IMR-90 (cell line): Measurements from ENCODE around the gene DIP2C. TPM values are rescaled to one million over a fixed set of nuclear protein-coding genes. Genes with fewer than 3 reads are reported as not detected.

Experiments used
- ATAC-seq: fragments of 200-7000 bp; cut with Tn5 transposase; 2 replicates; pipeline ENCODE4 v1.9.1; 2020; ENCODE audit warnings: low read depth, mild to moderate bottlenecking, moderate library complexity
- BruUV-seq: library from RNA; stranded (reverse); fragments of 400-500 nt; replicated peaks from 2 replicates; lab custom pipeline; 2021; lab: Mats Ljungman, UMichigan
- CTCF ChIA-PET: fragments of 300-600 bp; formaldehyde crosslinking; extraction: SDS; loops from one replicate; lab custom pipeline; 2021; ENCODE audit warnings: antibody characterized with exemption; lab: Yijun Ruan, JAX
- POLR2A ChIA-PET: fragments of 300-600 bp; sonication (Branson Sonifier 250); formaldehyde crosslinking; loops from one replicate; lab custom pipeline; 2022; ENCODE audit warnings: antibody characterized with exemption; ENCODE audit not compliant: unreplicated experiment; lab: Charles Lee
- DNase-seq: peaks from one replicate; pipeline ENCODE4 v3.0.0; 2013
- H2AFZ ChIP-seq: replicated peaks from 2 replicates; pipeline ENCODE3; 2013; ENCODE audit warnings: low read length, mild to moderate bottlenecking; ENCODE audit not compliant: poor library complexity
- H2AK5ac ChIP-seq: 2 replicates; pipeline ENCODE4 v1.6.1; 2013; ENCODE audit warnings: low read depth, low read length, inconsistent platforms
- H2AK9ac ChIP-seq: replicated peaks from 2 replicates; pipeline ENCODE3; 2013; ENCODE audit warnings: mild to moderate bottlenecking, low read depth, low read length, moderate library complexity; ENCODE audit not compliant: poor library complexity
- H2BK120ac ChIP-seq: 2 replicates; pipeline ENCODE4 v1.6.1; 2013; ENCODE audit warnings: low read depth, low read length, inconsistent platforms
- H2BK15ac ChIP-seq: 3 replicates; pipeline ENCODE4 v1.6.1; 2013; ENCODE audit warnings: low read depth, low read length, inconsistent platforms
- H2BK20ac ChIP-seq: 2 replicates; pipeline ENCODE4 v1.6.1; 2013; ENCODE audit warnings: low read depth, mild to moderate bottlenecking, inconsistent platforms, low read length, moderate library complexity
- H2BK5ac ChIP-seq: 2 replicates; pipeline ENCODE4 v1.6.1; 2013; ENCODE audit warnings: mild to moderate bottlenecking, low read depth, low read length, inconsistent platforms; ENCODE audit not compliant: poor library complexity, severe bottlenecking
- H3K14ac ChIP-seq: replicated peaks from 2 replicates; pipeline ENCODE4 v1.6.1; 2013; ENCODE audit warnings: low read depth, low read length, inconsistent platforms
- H3K18ac ChIP-seq: 2 replicates; pipeline ENCODE4 v1.6.1; 2013; ENCODE audit warnings: low read depth, low read length, control low read depth
- H3K23ac ChIP-seq: 2 replicates; pipeline ENCODE4 v1.6.1; 2013; ENCODE audit warnings: low read depth, low read length, inconsistent platforms
- H3K27ac ChIP-seq: 2 replicates; pipeline ENCODE4 v1.5.1; 2013; ENCODE audit warnings: mild to moderate bottlenecking, control low read depth, low read length; ENCODE audit not compliant: insufficient read depth
- H3K27me3 ChIP-seq: 2 replicates; pipeline ENCODE4 v1.6.1; 2013; ENCODE audit warnings: low read length; ENCODE audit not compliant: control insufficient read depth, insufficient read depth
- H3K36me3 ChIP-seq: 2 replicates; pipeline ENCODE4 v1.6.1; 2013; ENCODE audit warnings: low read length, mixed read lengths; ENCODE audit not compliant: control insufficient read depth, insufficient read depth
- H3K4ac ChIP-seq: 2 replicates; pipeline ENCODE4 v1.6.1; 2013; ENCODE audit warnings: low read depth, low read length, inconsistent platforms
- H3K4me1 ChIP-seq: 2 replicates; pipeline ENCODE4 v1.6.1; 2013; ENCODE audit warnings: low read length, mixed read lengths; ENCODE audit not compliant: control insufficient read depth, insufficient read depth
- H3K4me2 ChIP-seq: 2 replicates; pipeline ENCODE4 v1.6.1; 2013; ENCODE audit warnings: low read depth, mild to moderate bottlenecking, control low read depth, low read length, moderate library complexity
- H3K4me3 ChIP-seq: 2 replicates; pipeline ENCODE4 v1.5.1; 2013; ENCODE audit warnings: low read depth, mild to moderate bottlenecking, control low read depth, low read length, moderate library complexity; ENCODE audit not compliant: insufficient read depth
- H3K56ac ChIP-seq: 2 replicates; pipeline ENCODE4 v1.6.1; 2013; ENCODE audit warnings: low read length, inconsistent platforms; ENCODE audit not compliant: insufficient read depth; ENCODE audit errors: extremely low read depth
- H3K79me1 ChIP-seq, 2 experiments: 2 replicates each; pipeline ENCODE4 v1.6.1; 2013; ENCODE audit warnings: low read length in 2 of 2, inconsistent platforms in 1 of 2, low read depth in 1 of 2
- H3K9ac ChIP-seq: 2 replicates; pipeline ENCODE4 v1.6.1; 2013; ENCODE audit warnings: low read depth, low read length, control low read depth
- H3K9me1 ChIP-seq: 2 replicates; pipeline ENCODE4 v1.6.1; 2013; ENCODE audit warnings: low read length, inconsistent platforms; ENCODE audit not compliant: insufficient read depth
- H3K9me3 ChIP-seq: 2 replicates; pipeline ENCODE4 v1.6.1; 2013; ENCODE audit warnings: low read length; ENCODE audit not compliant: control insufficient read depth, insufficient read depth
- H4K20me1 ChIP-seq: 2 replicates; pipeline ENCODE4 v1.6.1; 2013; ENCODE audit warnings: low read length, inconsistent platforms; ENCODE audit not compliant: insufficient read depth
- H4K5ac ChIP-seq: 2 replicates; pipeline ENCODE4 v1.6.1; 2013; ENCODE audit warnings: mild to moderate bottlenecking, low read depth, low read length, control low read depth
- H4K8ac ChIP-seq, 2 experiments: 2 replicates each; pipeline ENCODE4 v1.6.1; 2013; ENCODE audit warnings: low read depth in 2 of 2, low read length in 2 of 2, control low read depth in 1 of 2, inconsistent platforms in 1 of 2
- H4K91ac ChIP-seq: 2 replicates; pipeline ENCODE4 v1.6.1; 2013; ENCODE audit warnings: low read depth, low read length, inconsistent platforms; ENCODE audit not compliant: insufficient read depth
- BHLHE40 ChIP-seq: fragments of 150-350 bp; IDR thresholded peaks from 2 replicates; pipeline ENCODE4 v1.6.1; 2016; ENCODE audit warnings: mild to moderate bottlenecking, low read depth, low read length
- FOS ChIP-seq: fragments of 150-350 bp; IDR thresholded peaks from 2 replicates; pipeline ENCODE4 v1.6.1; 2016; ENCODE audit warnings: low read depth, low read length
- NFE2L2 ChIP-seq: fragments of 150-350 bp; IDR thresholded peaks from 2 replicates; pipeline ENCODE4 v1.6.1; 2016; ENCODE audit warnings: low read depth, mild to moderate bottlenecking, low read length
- SMC3 ChIP-seq: fragments of 150-350 bp; IDR thresholded peaks from 2 replicates; pipeline ENCODE4 v1.6.1; 2016; ENCODE audit warnings: low read depth, mild to moderate bottlenecking, antibody characterized with exemption, low read length, moderate library complexity
- WGBS, 2 experiments: methylation state at CpG; one replicate each; pipeline versions ENCODE4 v1.1.5 to v1.1.7; 2013; ENCODE audit warnings: missing lambda C conversion rate in 2 of 2; ENCODE audit not compliant: insufficient read length in 1 of 2; ENCODE audit errors: extremely low coverage in 2 of 2; 5-methylcytosine and 5-hydroxymethylcytosine counted together
- dilution Hi-C: fragments of 300-500 bp; cut with HindIII; formaldehyde crosslinking; loops from one replicate; pipeline ENCODE4 v1.14.3; 2018; ENCODE audit warnings: low sequenced_read_pairs; ENCODE audit not compliant: unreplicated experiment
- in situ Hi-C: fragments of 300-500 bp; cut with MboI; formaldehyde crosslinking; loops from 3 replicates; pipeline ENCODE4 v1.14.3; 2019; ENCODE audit warnings: low sequenced_read_pairs, inconsistent platforms, mixed read lengths
- intact Hi-C: fragments of 100-400 bp; cut with micrococcal nuclease; formaldehyde crosslinking; loops from 2 replicates; pipeline ENCODE4 v1.10.0; 2022
- polyA plus RNA-seq, 3 experiments: library from polyadenylated mRNA; depleted of rRNA; stranded (reverse); fragments of >200 nt; gene quantifications; 2 replicates each; pipeline ENCODE4 v1.2.3, GENCODE V29; 2012; ENCODE audit warnings: low replicate concordance in 1 of 3
- total RNA-seq: library from RNA; depleted of rRNA; stranded (reverse); fragments of >200 nt; gene quantifications from 2 replicates; pipeline ENCODE4 v1.2.3, GENCODE V29; 2012
- TF ChIP-seq, protein P1 (sequence below): conservative IDR thresholded peaks from 2 replicates; pipeline ENCODE4 v1.5.1; 2012; ENCODE audit warnings: mild to moderate bottlenecking, low read depth, low read length, improper control_type of control experiment

DIP2C gene
- total and polyA plus RNA-seq, 2 of the 4 experiments (the other 2 are of a cell fraction), result 8.6 to 17.3 TPM

DNA sequence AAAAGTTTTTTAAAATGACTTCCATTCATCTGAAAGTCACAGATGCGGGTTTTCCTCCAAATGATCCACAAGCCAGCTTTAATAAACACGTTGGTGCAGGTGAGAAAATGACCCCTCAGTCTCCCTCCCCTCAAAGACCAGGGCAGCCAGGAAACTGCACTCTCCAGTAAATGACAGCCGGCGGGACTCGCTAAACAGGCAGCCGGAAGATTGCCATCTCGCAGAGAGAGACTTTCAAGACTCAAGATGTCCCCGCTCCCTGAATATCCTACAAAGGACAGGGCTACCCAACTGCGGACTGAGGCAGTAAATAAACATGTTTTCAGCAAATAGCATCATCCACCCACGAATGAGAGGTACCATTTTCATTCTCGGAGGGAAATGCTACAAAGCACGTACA is 116.8 kb downstream of the DIP2C start:
- H3K36me3 ChIP-seq, result no peaks in the 10 kb centered on the region
- H4K91ac ChIP-seq, result no peak overlapping the region
- BruUV-seq, result no TSS peak
- no peak overlapping the region for H3K9ac ChIP-seq
- H3K14ac ChIP-seq, result no peak overlapping the region
- H4K5ac ChIP-seq, result no peak overlapping the region
- peaks cover 88% of the 10 kb centered on the region for H4K20me1 ChIP-seq
- no peak overlapping the region for H2AK9ac ChIP-seq
- H3K4me1 ChIP-seq, result peaks cover 9% of the 10 kb centered on the region
- no peak overlapping the region for H3K23ac ChIP-seq
- no peak overlapping the region for H3K56ac ChIP-seq
- H2AK5ac ChIP-seq, result no peak overlapping the region
- ATAC-seq (no peak), DNase-seq (no peak)
- no peak overlapping the region for H2AFZ ChIP-seq
- ChIA-PET CTCF (no interaction called here), POLR2A (no interaction called here)
- intact Hi-C loops (no loop called here), dilution Hi-C loops (no loop called here), in situ Hi-C loops (no loop called here)
- no peak overlapping the region for H2BK20ac ChIP-seq
- H3K18ac ChIP-seq, result no peak overlapping the region
- H3K9me1 ChIP-seq, result peaks cover 37% of the 10 kb centered on the region
- no peak for TF ChIP-seq NFE2L2
- TF ChIP-seq BHLHE40, result no peak
- no peak for TF ChIP-seq SMC3
- no peak for TF ChIP-seq FOS
- TF ChIP-seq, protein P1, sequence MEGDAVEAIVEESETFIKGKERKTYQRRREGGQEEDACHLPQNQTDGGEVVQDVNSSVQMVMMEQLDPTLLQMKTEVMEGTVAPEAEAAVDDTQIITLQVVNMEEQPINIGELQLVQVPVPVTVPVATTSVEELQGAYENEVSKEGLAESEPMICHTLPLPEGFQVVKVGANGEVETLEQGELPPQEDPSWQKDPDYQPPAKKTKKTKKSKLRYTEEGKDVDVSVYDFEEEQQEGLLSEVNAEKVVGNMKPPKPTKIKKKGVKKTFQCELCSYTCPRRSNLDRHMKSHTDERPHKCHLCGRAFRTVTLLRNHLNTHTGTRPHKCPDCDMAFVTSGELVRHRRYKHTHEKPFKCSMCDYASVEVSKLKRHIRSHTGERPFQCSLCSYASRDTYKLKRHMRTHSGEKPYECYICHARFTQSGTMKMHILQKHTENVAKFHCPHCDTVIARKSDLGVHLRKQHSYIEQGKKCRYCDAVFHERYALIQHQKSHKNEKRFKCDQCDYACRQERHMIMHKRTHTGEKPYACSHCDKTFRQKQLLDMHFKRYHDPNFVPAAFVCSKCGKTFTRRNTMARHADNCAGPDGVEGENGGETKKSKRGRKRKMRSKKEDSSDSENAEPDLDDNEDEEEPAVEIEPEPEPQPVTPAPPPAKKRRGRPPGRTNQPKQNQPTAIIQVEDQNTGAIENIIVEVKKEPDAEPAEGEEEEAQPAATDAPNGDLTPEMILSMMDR, result no peak
- peaks cover 5% of the 10 kb centered on the region for H3K9me3 ChIP-seq
- H3K79me1 ChIP-seq, result peaks cover 54 to 94% of the 10 kb centered on the region in 2 experiments
- no peak overlapping the region for H2BK120ac ChIP-seq
- H4K8ac ChIP-seq, result no peak overlapping the region
- H3K27me3 ChIP-seq, result no peaks in the 10 kb centered on the region
- 100% methylated on average over 2 of the region's 12 CpGs; no CpG with 5 or more reads in 1 of the 2 experiments for WGBS, 2 experiments
- no peak overlapping the region for H2BK5ac ChIP-seq
- H3K4me3 ChIP-seq, result no peak overlapping the region
- no peak overlapping the region for H3K4me2 ChIP-seq
- no peak overlapping the region for H3K27ac ChIP-seq
- H2BK15ac ChIP-seq, result no peak overlapping the region
- no peak overlapping the region for H3K4ac ChIP-seq
